Measurements from ENCODE around the gene PKP1.

DNA sequence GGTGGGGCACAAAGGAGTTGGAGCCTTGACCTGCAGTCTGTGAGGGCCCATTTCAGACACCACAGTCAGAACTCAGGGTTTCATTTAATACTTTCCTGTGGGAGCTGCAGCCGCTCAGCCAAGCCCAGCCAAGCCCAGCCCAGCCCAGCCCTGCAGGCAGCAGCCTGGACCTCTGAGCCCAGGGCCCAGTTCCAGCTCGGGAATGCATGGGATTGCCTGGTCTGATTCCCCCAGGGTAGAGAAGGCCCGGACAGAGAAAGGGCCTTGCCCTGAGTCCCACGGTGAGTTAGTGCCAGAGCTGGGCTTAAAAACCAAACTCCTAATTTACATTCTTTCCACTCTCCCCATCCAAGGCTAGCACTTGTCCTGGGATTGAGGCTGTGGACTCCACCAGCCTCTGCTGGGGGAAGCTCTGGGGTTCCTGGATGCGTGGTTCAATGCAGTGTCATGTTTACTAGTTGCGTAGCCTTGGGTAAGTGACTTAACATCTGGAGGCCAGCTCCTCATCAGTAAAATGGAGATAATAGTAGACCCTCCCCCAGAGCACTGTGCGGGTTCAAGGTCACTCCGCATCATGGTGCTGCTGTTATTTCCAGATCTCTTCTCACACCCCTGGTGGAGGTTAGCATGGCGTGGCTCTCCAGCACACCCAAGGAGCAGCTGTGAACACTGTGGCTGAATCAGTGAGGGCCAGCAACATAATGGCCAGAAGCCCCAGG, 29.2 kb upstream of the PKP1 start:
- TF ChIP-seq, protein P1, sequence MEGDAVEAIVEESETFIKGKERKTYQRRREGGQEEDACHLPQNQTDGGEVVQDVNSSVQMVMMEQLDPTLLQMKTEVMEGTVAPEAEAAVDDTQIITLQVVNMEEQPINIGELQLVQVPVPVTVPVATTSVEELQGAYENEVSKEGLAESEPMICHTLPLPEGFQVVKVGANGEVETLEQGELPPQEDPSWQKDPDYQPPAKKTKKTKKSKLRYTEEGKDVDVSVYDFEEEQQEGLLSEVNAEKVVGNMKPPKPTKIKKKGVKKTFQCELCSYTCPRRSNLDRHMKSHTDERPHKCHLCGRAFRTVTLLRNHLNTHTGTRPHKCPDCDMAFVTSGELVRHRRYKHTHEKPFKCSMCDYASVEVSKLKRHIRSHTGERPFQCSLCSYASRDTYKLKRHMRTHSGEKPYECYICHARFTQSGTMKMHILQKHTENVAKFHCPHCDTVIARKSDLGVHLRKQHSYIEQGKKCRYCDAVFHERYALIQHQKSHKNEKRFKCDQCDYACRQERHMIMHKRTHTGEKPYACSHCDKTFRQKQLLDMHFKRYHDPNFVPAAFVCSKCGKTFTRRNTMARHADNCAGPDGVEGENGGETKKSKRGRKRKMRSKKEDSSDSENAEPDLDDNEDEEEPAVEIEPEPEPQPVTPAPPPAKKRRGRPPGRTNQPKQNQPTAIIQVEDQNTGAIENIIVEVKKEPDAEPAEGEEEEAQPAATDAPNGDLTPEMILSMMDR (IDR thresholded peaks at IDR 0.05), result no peak
- no peak for TF ChIP-seq POLR2A (IDR thresholded peaks at IDR 0.05)
